Upper lobe of right lung (tissue), 1 donor: ENCODE data around the gene ZPLD1. TPM values are rescaled to one million over a fixed set of nuclear protein-coding genes. Genes with fewer than 3 reads are reported as not detected.

ENCODE experiments used
- ATAC-seq: fragments of 200-7000 bp; cut with Tn5 transposase; one replicate; pipeline ENCODE4 v1.9.1; 2020; ENCODE audit warnings: mild to moderate bottlenecking, moderate library complexity
- DNase-seq: peaks from one replicate; pipeline ENCODE4 v3.0.0-alpha.2; 2020
- H3K27ac ChIP-seq: fragments of 200-600 bp; one replicate; pipeline ENCODE4 v1.8.0; 2022
- H3K27me3 ChIP-seq: fragments of 200-600 bp; one replicate; pipeline ENCODE4 v1.8.0; 2022; ENCODE audit warnings: mild to moderate bottlenecking
- H3K36me3 ChIP-seq: fragments of 200-600 bp; one replicate; pipeline ENCODE4 v1.8.0; 2022
- H3K4me1 ChIP-seq: fragments of 200-600 bp; one replicate; pipeline ENCODE4 v1.8.0; 2022
- H3K4me3 ChIP-seq: fragments of 200-600 bp; one replicate; pipeline ENCODE4 v1.8.0; 2022; ENCODE audit warnings: mild to moderate bottlenecking
- H3K9me3 ChIP-seq: fragments of 200-600 bp; one replicate; pipeline ENCODE4 v1.8.0; 2022
- CTCF ChIP-seq: fragments of 200-600 bp; IDR thresholded peaks from one replicate; pipeline ENCODE4 v1.8.0; 2022; ENCODE audit warnings: antibody characterized with exemption
- intact Hi-C: fragments of 100-400 bp; cut with DNase I; formaldehyde crosslinking; loops from one replicate; pipeline ENCODE4 v1.11.0; 2022
- total RNA-seq: library from RNA; stranded (reverse); fragmentation: NEBNext Ultra II Directional; extraction: Animal tissue kit (Norgen Biotek cat#: 25700); gene quantifications from one replicate; pipeline ENCODE4 v1.2.1, GENCODE V29; 2021
- donor health status: DM: no; HTN: yes; CAD: no; lungs with severe emphysema.

Gene ZPLD1
- total RNA-seq, 1 donor from 2014 or later: not detected

GRCh38 chr3:102449930-102450329, 15.1 kb downstream of the ZPLD1 start:
- H3K27ac ChIP-seq: no peak overlapping the region
- H3K9me3 ChIP-seq: no peaks in the 10 kb centered on the region
- no peaks in the 10 kb centered on the region for H3K4me1 ChIP-seq
- no peak overlapping the region for H3K4me3 ChIP-seq
- no peaks in the 10 kb centered on the region for H3K27me3 ChIP-seq
- no peaks in the 10 kb centered on the region for H3K36me3 ChIP-seq
- DNase-seq (no peak), ATAC-seq (peak; percentile 58)
- intact Hi-C loops: no loop called here
- TF ChIP-seq CTCF: no peak

GRCh38 chr3:102450976-102451375, 16.2 kb downstream of the ZPLD1 start:
- H3K27me3 ChIP-seq: no peaks in the 10 kb centered on the region
- H3K4me3 ChIP-seq: no peak overlapping the region
- TF ChIP-seq CTCF: no peak
- H3K4me1 ChIP-seq: no peaks in the 10 kb centered on the region
- no peak overlapping the region for H3K27ac ChIP-seq
- H3K9me3 ChIP-seq: no peaks in the 10 kb centered on the region
- ATAC-seq (no peak), DNase-seq (no peak)
- H3K36me3 ChIP-seq: no peaks in the 10 kb centered on the region
- intact Hi-C loops: no loop called here

- Histone ChIP-seq H3K27me3 (no peaks in the 10 kb centered on the region), H3K9me3 (no peaks in the 10 kb centered on the region), H3K4me1 (no peaks in the 10 kb centered on the region), H3K36me3 (no peaks in the 10 kb centered on the region), H3K27ac (no peak overlapping the region), H3K4me3 (no peak overlapping the region)
- no peak for TF ChIP-seq CTCF
- intact Hi-C loops: no loop called here
- no peak for ATAC-seq
- no peak for DNase-seq
Observed at GRCh38 chr3:102451543-102451942, 16.7 kb downstream of the ZPLD1 start.

- Histone ChIP-seq H3K9me3 (no peaks in the 10 kb centered on the region), H3K27me3 (no peaks in the 10 kb centered on the region), H3K27ac (no peak overlapping the region), H3K4me3 (no peak overlapping the region), H3K36me3 (no peaks in the 10 kb centered on the region), H3K4me1 (no peaks in the 10 kb centered on the region)
- intact Hi-C loops: no loop called here
- TF ChIP-seq CTCF: no peak
- ATAC-seq (no peak), DNase-seq (no peak)
Observed at GRCh38 chr3:102454181-102454580, 19.4 kb downstream of the ZPLD1 start.

GRCh38 chr3:102457644-102458043, 22.8 kb downstream of the ZPLD1 start:
- H3K36me3 ChIP-seq: no peaks in the 10 kb centered on the region
- ATAC-seq (no peak), DNase-seq (no peak)
- intact Hi-C loops: no loop called here
- TF ChIP-seq CTCF: no peak
- H3K4me3 ChIP-seq: no peak overlapping the region
- H3K27ac ChIP-seq: no peak overlapping the region
- H3K27me3 ChIP-seq: no peaks in the 10 kb centered on the region
- no peaks in the 10 kb centered on the region for H3K9me3 ChIP-seq
- no peaks in the 10 kb centered on the region for H3K4me1 ChIP-seq

GRCh38 chr3:102460579-102460978, 25.8 kb downstream of the ZPLD1 start:
- TF ChIP-seq CTCF: no peak
- ATAC-seq: no peak

More at GRCh38 chr3:102460579-102460978, 25.8 kb downstream of the ZPLD1 start:
- H3K27me3 ChIP-seq: no peaks in the 10 kb centered on the region
- no peaks in the 10 kb centered on the region for H3K9me3 ChIP-seq
- no peak for DNase-seq
- no peak overlapping the region for H3K27ac ChIP-seq
- no peaks in the 10 kb centered on the region for H3K4me1 ChIP-seq
- H3K36me3 ChIP-seq: no peaks in the 10 kb centered on the region
- intact Hi-C loops: no loop called here
- no peak overlapping the region for H3K4me3 ChIP-seq
